Ecto neural progenitor cell (in vitro differentiated cells): Measurements from ENCODE around the gene ADSS1.

Source experiments
- DNase-seq: peaks from one replicate; pipeline ENCODE4 v3.0.0-alpha.2; 2018; ENCODE audit warnings: low spot score

ADSS1 gene

DNA sequence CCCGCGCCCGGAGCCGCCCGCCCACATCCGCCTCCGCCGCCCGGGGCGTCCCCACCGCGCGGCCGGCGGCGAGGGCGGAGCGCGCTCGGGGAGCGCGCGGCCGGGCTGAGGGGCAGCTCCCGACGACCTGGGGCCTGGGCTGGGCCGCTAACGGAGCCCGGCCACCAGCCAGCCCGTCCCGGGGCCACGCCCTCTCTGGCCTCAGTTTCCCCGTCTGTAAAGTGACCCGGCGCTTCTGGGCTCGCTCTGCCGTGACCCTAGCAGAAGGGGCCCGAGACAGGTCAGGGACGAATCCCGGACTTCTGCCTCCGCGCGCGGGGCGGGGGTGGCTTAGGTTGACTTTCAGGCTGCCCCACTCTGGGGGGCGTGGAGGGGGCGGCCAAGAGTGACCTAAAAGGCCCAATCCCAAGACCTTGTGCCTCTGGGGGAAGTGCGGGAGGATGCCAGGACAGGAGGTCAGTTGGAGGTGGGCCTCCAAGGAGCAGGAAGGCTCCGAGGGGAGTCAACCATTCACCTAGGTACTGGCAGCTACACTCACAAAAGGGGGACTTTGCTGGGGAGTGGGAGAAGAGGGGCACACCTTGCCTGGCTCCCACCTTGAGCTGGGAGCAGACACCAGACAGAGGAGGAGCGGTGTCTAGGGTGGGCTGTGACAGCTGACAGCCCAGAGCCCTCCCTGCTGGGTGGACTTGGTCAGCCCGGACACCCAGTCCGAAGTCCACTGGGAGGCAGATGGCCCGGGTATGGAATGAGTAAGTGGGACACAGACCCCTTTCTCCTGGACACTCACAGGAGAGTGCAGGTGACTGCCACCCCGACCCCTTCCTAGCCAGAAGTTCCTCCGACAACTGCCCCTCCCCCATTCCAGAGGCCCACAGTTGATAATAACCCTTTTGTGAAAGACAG lies 72.0 kb downstream of the ADSS1 start:
- DNase-seq, result peak; percentile 67

DNA sequence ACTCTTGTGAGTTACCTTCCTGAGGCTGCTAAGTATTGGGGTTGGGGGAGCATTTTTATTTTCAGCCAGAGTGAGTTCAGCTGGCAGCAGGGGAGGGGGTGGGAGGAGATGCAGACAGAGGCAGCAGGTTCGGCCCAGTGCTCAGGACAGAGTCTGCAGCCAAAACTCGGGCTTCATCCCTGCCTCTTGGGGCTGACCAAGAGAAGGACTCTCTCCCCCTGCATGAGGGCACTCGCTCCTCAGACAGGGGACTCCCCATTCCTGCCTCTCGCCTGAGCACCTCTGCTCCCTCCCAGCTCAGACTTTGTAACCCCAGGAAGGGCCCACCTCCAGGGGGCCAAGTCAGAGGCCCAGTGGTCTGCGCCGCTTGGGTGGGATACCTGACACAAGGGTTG lies 72.7 kb downstream of the ADSS1 start:
- no peak for DNase-seq
